BLaER1 (cell line): ENCODE data around the gene ATP8A2.

ENCODE experiments used
- H3K27ac ChIP-seq: shearing (Covaris generic); formaldehyde crosslinking; 2 replicates; pipeline ENCODE4 v1.8.1; 2022
- H3K27me3 ChIP-seq: shearing (Covaris generic); formaldehyde crosslinking; 2 replicates; pipeline ENCODE4 v1.8.1; 2022
- H3K36me3 ChIP-seq: shearing (Covaris generic); formaldehyde crosslinking; 2 replicates; pipeline ENCODE4 v1.8.1; 2022
- H3K4me1 ChIP-seq: shearing (Covaris generic); formaldehyde crosslinking; 2 replicates; pipeline ENCODE4 v1.8.1; 2022
- H3K4me2 ChIP-seq: shearing (Covaris generic); formaldehyde crosslinking; 2 replicates; pipeline ENCODE4 v1.8.1; 2022
- H3K4me3 ChIP-seq: shearing (Covaris generic); formaldehyde crosslinking; 2 replicates; pipeline ENCODE4 v1.8.1; 2022
- H3K9ac ChIP-seq: shearing (Covaris generic); formaldehyde crosslinking; 2 replicates; pipeline ENCODE4 v1.8.1; 2022
- H3K9me3 ChIP-seq: shearing (Covaris generic); formaldehyde crosslinking; 2 replicates; pipeline ENCODE4 v1.8.1; 2022
- H4K20me1 ChIP-seq: shearing (Covaris generic); formaldehyde crosslinking; 2 replicates; pipeline ENCODE4 v1.8.1; 2022
- Cebpa-rat ChIP-seq: shearing (Covaris generic); IDR thresholded peaks from 2 replicates; pipeline ENCODE4 v1.8.1; 2022

The ATP8A2 gene

GRCh38 chr13:25380082-25380481 lies 8.3 kb downstream of the ATP8A2 start:
- Histone ChIP-seq H3K27me3 (peaks cover 3% of the 10 kb centered on the region; the same call in 1 of the 2 replicates), H3K9ac (no peak overlapping the region), H3K4me3 (no peak overlapping the region), H3K27ac (no peak overlapping the region), H3K9me3 (no peaks in the 10 kb centered on the region), H4K20me1 (no peaks in the 10 kb centered on the region), H3K4me2 (no peak overlapping the region), H3K4me1 (no peaks in the 10 kb centered on the region), H3K36me3 (no peaks in the 10 kb centered on the region)
- no peak for TF ChIP-seq Cebpa-rat

GRCh38 chr13:25380741-25381324 lies 9.1 kb downstream of the ATP8A2 start:
- Histone ChIP-seq H3K9ac (no peak overlapping the region), H3K4me3 (no peak overlapping the region), H3K4me1 (no peaks in the 10 kb centered on the region), H4K20me1 (no peaks in the 10 kb centered on the region), H3K27ac (no peak overlapping the region), H3K27me3 (no peaks in the 10 kb centered on the region), H3K4me2 (no peak overlapping the region), H3K9me3 (no peaks in the 10 kb centered on the region), H3K36me3 (no peaks in the 10 kb centered on the region)
- no peak for TF ChIP-seq Cebpa-rat

GRCh38 chr13:25384758-25385410 lies 13.1 kb downstream of the ATP8A2 start:
- 0 out of 2 replicates have a peak, but pooled peaks cover 6% of the 10 kb centered on the region for H3K9me3 ChIP-seq
- no peaks in the 10 kb centered on the region for H3K36me3 ChIP-seq
- H3K9ac ChIP-seq = no peak overlapping the region
- H4K20me1 ChIP-seq = no peaks in the 10 kb centered on the region
- no peak for TF ChIP-seq Cebpa-rat
- H3K4me2 ChIP-seq = no peak overlapping the region
- no peaks in the 10 kb centered on the region for H3K4me1 ChIP-seq
- no peaks in the 10 kb centered on the region for H3K27me3 ChIP-seq
- H3K27ac ChIP-seq = no peak overlapping the region
- no peak overlapping the region for H3K4me3 ChIP-seq

- Histone ChIP-seq H3K9me3 (peaks cover 6% of the 10 kb centered on the region; the same call in 1 of the 2 replicates), H3K4me3 (no peak overlapping the region), H3K4me1 (no peaks in the 10 kb centered on the region), H3K36me3 (no peaks in the 10 kb centered on the region), H3K27me3 (no peaks in the 10 kb centered on the region), H3K27ac (no peak overlapping the region), H3K4me2 (no peak overlapping the region), H4K20me1 (no peaks in the 10 kb centered on the region), H3K9ac (no peak overlapping the region)
- TF ChIP-seq Cebpa-rat = no peak
Measured at GRCh38 chr13:25391932-25392331, 20.2 kb downstream of the ATP8A2 start.

- Histone ChIP-seq H3K27ac (no peak overlapping the region), H4K20me1 (no peaks in the 10 kb centered on the region), H3K4me3 (no peak overlapping the region), H3K27me3 (no peaks in the 10 kb centered on the region), H3K9me3 (no peaks in the 10 kb centered on the region; the same call in 1 of the 2 replicates), H3K4me1 (no peaks in the 10 kb centered on the region), H3K4me2 (no peak overlapping the region), H3K36me3 (no peaks in the 10 kb centered on the region), H3K9ac (no peak overlapping the region)
- TF ChIP-seq Cebpa-rat = no peak
Measured at GRCh38 chr13:25394402-25395060, 22.8 kb downstream of the ATP8A2 start.

- Histone ChIP-seq H3K27me3 (no peaks in the 10 kb centered on the region), H3K4me2 (no peak overlapping the region), H3K36me3 (no peaks in the 10 kb centered on the region), H3K4me3 (no peak overlapping the region), H3K27ac (no peak overlapping the region), H3K4me1 (no peaks in the 10 kb centered on the region), H3K9ac (no peak overlapping the region), H3K9me3 (no peaks in the 10 kb centered on the region; the same call in 1 of the 2 replicates), H4K20me1 (no peaks in the 10 kb centered on the region)
- TF ChIP-seq Cebpa-rat = no peak
Measured at GRCh38 chr13:25397763-25398162, 26.0 kb downstream of the ATP8A2 start.

GRCh38 chr13:25400925-25401324 lies 29.2 kb downstream of the ATP8A2 start:
- H3K9me3 ChIP-seq = no peaks in the 10 kb centered on the region; the same call in 1 of the 2 replicates
- no peak overlapping the region for H3K9ac ChIP-seq
- H3K27me3 ChIP-seq = no peaks in the 10 kb centered on the region
- no peak overlapping the region for H3K4me3 ChIP-seq
- no peaks in the 10 kb centered on the region for H3K4me1 ChIP-seq
- H3K36me3 ChIP-seq = no peaks in the 10 kb centered on the region
- TF ChIP-seq Cebpa-rat = no peak
- no peak overlapping the region for H3K4me2 ChIP-seq
- H3K27ac ChIP-seq = no peak overlapping the region
- no peaks in the 10 kb centered on the region for H4K20me1 ChIP-seq

GRCh38 chr13:25401958-25402357 lies 30.2 kb downstream of the ATP8A2 start:
- Histone ChIP-seq H3K4me3 (no peak overlapping the region), H3K27me3 (no peaks in the 10 kb centered on the region), H3K9me3 (no peaks in the 10 kb centered on the region), H3K4me1 (no peaks in the 10 kb centered on the region), H3K4me2 (no peak overlapping the region), H4K20me1 (no peaks in the 10 kb centered on the region), H3K36me3 (no peaks in the 10 kb centered on the region), H3K9ac (no peak overlapping the region), H3K27ac (no peak overlapping the region)
- no peak for TF ChIP-seq Cebpa-rat

- Histone ChIP-seq H3K9ac (no peak overlapping the region), H3K27me3 (no peaks in the 10 kb centered on the region), H3K4me3 (no peak overlapping the region)
Measured at GRCh38 chr13:25406377-25406776, 34.6 kb downstream of the ATP8A2 start.

GRCh38 chr13:25409938-25410337 lies 38.2 kb downstream of the ATP8A2 start:
- Histone ChIP-seq H3K27me3 (no peaks in the 10 kb centered on the region), H3K4me2 (no peak overlapping the region), H3K9ac (no peak overlapping the region), H3K4me1 (peaks cover 4% of the 10 kb centered on the region), H4K20me1 (no peaks in the 10 kb centered on the region), H3K4me3 (no peak overlapping the region), H3K36me3 (no peaks in the 10 kb centered on the region), H3K27ac (no peak overlapping the region), H3K9me3 (peaks cover 14% of the 10 kb centered on the region)
- TF ChIP-seq Cebpa-rat = no peak

More at GRCh38 chr13:25406377-25406776, 34.6 kb downstream of the ATP8A2 start:
- Histone ChIP-seq H3K4me2 (no peak overlapping the region), H3K27ac (no peak overlapping the region), H3K36me3 (no peaks in the 10 kb centered on the region), H3K9me3 (peaks cover 10% of the 10 kb centered on the region), H4K20me1 (no peaks in the 10 kb centered on the region), H3K4me1 (no peaks in the 10 kb centered on the region)
- no peak for TF ChIP-seq Cebpa-rat
